HG03066 (cell line): ENCODE results near the gene BSG.

Experiments used
- ATAC-seq: cut with Tn5 transposase; IDR thresholded peaks from one replicate; pipeline ENCODE4 v1.9.1; 2021; ENCODE audit warnings: low read depth; ENCODE audit not compliant: unreplicated experiment

BSG gene

DNA sequence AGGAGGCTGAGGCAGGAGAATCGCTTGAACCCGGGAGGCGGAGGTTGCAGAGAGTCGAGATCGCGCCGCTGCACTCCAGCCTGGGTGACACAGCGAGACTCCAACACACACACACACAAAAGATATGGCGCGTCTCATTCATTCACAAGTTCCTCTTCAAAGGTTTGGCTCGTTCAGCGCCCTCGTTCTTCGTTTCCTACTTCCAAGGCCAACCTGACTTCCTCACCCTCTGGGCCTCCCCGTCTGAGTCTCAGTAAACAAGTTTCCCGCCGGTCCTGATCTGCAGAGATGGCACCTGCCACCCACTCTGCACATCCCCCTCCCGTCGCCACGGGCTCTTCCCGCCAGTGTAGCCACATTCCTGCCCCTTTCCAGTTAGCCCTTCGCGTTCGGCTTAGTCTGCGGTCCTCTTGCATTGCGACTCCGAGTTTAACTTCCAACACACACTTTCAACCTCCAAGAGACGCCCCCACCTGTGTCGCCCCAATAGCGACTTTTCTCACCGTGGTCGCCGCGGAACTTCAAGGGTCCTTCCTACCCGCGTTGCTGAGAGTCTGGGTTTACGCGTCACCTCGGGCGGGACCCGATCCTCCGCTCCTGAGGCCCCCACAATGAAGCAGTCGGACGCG is 1.3 kb upstream of the BSG start:
- no peak for ATAC-seq

DNA sequence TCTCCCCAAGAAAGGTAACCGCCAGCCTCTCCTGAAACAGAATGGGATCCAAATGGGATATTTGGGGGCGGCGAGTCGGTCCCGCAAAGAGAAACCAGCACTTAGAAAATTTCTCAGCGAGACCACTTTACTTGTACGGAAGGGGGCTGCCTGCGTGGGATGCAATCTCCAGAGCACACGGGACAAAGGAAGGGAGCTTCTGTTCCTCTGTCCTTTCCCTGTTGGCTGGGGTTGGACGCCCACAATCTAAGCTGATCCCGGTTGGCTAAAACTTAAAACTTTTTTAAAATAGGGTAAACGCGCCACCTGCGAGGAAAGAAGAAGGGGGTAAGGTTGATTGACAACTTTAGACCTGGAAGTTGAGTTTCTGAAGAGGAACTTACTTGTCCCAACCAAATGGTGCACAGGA is 826 bp upstream of the BSG start:
- no peak for ATAC-seq

DNA sequence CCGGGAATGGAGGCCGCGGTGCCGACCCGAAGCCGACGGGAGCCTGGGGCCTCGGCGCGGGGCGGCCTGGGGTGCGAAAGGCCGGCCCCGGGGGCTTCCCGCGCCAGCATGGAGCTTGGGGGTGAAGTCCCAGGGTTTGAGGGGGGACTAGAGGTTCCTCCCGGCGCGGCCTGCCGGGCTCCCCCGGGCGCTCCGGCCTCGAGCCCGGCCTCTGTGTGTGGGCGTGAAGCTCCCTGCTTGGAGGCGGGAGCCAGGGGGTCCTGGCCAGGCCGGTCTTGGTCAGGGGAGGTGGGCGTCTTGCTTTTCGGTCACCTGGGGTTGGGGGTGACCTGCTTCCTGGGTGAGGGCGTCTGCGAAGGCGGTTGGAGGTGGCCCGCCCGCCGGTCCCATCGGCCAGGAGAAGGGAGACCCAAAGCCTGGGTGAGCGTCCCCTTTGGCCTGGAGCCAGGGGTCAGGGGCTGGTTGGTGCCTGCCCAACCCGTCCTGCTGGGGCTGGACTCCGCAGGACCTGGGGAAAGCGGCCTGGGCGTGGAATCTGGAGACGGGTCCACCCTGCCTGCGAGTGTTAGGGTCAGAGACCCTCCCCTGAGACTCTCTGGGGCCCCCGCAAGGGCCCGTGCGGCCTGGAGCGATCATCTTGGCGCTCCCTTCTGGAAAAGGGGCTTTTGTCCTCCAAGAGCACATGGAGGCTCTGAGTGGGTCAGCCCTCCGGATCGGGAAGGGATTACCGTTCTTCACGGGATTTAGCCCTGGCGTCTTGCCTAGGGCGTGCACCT is 535 bp downstream of the BSG start:
- peak; percentile 5 for ATAC-seq

DNA sequence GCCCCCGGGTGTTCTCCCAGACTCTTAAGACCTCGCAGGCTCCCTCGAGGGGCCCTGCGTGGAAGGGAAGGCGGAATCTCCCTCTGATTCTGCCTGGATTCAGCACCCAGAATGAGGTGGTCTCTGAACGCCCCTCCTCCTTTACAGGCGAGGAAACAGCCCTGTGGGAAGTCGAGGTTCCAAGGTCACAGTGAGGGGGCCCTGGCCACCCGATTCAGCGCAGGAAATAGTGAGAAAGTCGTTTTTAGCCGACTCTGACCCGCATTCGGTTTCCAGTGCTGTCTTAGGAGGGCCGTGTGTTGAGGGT is 1.1 kb downstream of the BSG start:
- ATAC-seq = no peak

DNA sequence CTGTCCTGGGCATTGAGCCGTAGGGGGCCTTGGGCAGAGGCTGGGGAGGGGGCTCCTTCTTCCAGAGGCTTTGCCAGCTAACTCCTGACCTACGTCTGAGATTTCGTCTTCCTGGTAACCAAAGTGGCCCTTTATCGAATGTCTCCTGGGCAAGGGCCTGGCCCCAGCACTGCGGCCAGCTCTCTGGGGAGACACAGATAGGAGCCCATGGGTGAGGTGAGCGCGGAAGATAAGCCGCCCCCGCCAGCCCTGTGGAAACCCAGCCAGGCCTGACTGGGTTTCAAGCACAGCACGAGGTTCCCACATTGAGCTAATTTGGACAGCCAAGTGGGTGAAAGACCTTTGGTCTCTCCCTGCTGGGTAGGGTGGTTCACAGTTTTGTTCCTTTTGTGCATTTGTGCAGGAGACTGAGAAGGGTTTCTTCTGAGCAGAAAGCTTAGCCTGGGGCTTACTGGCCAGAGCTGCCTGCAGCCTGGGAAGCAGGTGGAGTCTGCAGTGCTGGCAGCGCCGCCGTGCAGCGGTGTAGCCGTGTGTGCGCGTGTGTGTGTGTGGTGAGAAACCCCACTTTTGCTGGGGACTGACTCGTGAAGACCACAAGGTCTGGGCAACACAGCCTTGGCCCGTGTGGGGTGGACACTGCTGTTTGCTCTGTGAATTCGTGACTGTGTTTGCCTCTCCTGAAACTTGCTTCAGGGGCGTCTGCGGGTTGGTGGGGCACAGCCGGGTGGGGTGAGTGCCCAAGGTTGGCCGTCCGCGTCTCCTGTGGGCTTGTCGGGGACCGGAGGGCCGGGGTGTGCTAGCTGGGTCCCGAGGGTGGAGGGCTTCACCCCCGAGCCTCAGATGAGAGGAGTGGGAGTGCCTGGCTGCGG is 2.5 kb downstream of the BSG start:
- no peak for ATAC-seq

DNA sequence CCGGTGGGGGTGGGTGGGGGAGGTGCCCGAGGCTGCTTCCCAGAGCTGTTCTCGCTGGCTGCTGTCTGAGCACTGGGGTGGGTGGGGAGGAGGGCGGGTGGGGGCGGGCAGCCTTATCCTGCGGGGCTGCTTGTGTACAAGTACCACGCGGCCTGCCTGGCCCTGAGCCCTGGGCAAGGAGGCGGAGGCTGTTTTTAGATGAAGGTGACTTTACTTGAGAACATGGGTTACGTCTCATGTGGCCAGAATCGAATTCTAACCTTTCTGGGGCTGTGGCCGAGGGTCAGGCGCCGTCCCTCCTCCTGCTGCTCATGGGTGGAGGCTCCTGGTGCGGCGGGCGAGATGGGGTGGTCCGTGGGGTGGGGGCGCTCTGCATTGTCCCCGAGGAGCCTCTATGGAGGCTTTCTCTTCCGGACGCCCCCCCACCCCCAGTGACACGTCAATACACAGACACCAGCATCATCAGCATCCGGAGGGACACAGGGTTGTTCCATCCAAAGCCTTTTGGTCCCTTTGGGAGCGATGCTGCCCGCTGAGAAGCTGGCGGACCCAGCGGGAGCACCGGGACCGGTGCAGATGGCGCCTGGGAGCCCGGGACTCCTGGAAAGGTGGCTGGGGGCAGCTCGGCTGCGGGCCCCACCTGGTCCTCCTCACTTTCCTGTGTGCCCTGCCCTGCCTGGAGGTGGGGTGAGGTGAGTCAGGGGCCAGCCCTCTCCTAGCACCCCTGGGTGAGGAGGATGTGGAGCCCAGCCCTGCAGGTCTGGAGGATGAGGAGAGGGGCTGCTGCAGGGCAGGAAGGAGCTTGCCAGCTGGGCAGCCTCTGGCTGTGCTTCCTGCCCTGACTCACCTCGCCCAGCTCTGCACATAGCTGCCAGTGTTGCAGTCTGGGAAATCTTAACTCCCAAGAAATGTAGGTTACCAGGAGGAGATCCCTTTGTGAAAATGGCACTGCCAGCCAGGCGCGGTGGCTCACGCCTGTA is 3.4 kb downstream of the BSG start:
- ATAC-seq = no peak

DNA sequence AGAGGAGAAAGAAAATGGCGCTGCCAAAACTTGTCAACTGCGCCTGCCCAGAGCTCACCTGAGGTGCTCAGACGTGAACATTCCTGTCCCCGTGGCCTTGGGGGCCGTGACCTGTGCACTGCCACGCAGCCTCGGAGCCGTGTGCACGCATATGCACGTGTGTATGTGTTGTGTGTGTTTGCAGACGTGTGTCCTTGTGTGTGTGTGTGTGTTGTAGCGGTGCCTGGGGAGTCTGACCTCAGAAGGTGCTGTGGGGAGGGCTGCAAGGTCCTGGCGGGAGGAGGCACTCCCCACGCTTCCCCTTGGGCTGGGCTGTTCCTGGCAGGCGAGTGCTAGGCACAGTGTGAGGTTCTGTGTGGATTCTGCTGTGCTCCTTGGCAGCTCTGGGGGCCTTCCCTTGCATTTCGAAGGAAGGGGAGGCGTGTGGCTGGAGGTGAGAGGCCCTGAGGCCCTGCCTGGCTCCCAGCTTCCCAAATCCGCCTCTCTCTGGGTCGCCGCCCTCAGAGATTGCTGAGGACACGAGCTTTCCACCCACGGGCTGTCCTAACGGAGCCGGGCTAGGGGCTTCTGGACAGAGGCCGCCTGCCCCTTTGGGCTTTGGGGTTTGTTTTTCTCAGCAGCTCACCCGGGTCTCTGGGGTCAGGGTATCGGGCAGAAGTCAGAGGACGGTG is 4.5 kb downstream of the BSG start:
- no peak for ATAC-seq

DNA sequence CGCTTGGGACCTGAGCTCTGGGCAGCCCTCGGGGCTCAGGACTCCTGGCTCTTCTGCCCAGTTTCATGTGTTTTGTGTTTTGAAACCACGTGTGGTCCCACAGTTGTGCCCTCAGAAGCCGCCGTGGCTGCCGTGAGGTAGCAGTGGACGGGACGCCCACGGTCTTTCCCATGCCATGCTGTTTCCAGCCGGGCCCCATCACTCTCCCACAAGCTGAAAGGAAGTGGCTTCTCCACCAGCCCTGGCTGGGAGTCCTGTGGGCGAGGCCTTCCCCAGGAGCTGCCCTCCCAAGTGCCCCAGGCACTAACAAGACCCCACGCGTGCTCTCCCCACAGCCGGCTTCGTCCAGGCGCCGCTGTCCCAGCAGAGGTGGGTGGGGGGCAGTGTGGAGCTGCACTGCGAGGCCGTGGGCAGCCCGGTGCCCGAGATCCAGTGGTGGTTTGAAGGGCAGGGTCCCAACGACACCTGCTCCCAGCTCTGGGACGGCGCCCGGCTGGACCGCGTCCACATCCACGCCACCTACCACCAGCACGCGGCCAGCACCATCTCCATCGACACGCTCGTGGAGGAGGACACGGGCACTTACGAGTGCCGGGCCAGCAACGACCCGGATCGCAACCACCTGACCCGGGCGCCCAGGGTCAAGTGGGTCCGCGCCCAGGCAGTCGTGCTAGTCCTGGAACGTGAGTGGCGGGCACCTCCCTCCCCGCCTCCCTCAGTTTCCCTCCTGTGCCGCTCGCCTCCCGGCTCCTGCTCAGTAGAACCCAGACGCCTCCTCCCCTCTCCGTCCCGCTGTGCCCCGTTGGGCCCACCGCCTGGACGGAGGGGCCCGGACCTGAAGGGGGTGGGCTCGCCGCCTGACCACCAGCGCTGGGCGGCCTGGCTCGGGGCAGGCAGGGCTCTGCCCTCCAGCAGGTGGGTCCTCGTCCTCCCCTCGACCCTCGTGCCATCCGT is 5.3 kb downstream of the BSG start:
- ATAC-seq = no peak

DNA sequence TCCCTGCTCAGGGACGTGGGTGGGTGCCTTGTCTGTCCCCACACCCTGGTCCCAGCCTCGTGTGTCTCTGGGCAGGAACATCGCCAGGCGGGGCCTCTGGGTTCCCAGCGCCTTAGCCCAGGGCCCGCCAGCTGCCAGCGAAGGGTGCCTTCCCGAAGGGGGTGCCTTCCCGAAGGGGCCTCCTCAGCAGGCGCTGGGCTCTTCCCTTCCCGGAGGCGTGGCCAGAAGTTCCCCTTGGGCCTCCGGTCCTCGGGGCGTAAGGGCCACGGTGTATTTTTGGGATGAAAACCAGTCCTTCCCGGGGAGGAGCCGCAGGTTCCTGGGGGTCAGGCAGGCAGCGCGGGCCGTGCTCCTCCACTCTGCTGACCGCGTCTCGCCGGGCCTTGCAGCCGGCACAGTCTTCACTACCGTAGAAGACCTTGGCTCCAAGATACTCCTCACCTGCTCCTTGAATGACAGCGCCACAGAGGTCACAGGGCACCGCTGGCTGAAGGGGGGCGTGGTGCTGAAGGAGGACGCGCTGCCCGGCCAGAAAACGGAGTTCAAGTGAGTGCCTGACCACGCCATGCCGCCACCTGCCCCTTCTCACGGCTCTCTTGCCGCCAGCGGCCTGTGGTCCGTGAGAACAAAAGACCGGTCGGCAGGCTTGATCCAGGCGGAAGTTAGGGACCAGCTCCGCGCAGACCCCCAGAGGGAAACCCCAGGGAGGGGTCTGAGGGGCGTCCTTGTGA is 6.9 kb downstream of the BSG start:
- ATAC-seq = no peak

DNA sequence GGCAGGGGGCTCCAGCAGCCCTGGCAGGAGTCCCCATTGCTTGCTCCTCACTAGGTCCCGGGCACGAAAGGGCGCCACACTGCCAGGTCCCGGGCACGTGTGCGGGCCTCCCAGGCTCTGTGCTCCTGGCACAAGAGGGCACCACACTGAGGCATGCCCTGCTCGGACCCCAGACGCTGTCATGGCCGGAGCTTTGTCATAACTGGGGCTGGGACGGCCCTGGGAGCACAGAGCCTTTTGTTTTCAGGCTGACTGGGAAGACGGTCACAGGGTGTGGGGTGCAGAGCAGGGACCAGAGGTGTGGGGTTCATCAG is 7.4 kb downstream of the BSG start:
- no peak for ATAC-seq

DNA sequence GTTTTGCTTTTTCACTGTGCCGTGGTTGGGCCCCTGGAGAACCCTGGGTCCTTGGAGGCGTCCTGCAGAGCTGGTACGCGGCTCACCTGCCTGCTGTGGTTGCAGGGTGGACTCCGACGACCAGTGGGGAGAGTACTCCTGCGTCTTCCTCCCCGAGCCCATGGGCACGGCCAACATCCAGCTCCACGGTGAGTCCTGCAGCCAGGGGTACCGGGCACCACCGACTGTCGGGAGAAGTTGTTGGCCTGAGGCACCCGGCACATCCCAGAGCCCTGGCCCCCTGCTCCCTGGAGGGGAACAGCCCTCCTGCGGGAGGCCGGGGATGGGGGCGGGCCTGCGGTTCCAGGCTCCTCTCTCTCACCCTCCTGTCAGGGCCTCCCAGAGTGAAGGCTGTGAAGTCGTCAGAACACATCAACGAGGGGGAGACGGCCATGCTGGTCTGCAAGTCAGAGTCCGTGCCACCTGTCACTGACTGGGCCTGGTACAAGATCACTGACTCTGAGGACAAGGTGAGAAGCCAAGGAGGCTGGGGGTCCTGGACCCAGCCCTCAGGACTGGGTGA is 8.0 kb downstream of the BSG start:
- no peak for ATAC-seq

DNA sequence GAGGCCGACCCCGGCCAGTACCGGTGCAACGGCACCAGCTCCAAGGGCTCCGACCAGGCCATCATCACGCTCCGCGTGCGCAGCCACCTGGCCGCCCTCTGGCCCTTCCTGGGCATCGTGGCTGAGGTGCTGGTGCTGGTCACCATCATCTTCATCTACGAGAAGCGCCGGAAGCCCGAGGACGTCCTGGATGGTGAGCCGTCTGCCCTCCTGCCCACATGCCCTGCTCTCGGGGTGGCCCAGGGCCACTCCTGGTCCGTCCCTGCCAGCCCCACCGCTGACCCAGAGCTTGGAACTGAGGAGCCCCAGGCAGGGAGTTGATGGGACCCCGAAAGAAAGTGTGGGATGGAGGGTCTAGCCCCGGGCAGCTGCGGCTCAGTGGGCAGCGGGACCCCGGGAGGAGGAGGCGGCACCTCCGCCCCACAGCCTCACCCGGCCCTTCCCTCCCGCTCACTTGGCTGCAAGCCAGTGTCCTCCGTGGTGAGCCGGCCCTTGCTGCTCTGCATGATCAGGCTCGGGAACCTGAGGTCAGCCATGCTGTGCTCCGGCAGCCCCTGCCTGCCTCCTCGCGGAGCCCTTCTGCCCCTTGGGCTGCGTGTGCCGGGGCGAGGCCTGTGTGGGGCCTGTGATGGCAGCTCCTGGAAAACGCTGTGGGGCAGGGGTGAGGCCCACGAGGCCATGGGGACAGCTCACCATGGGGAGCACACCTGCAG is 9.2 kb downstream of the BSG start:
- no peak for ATAC-seq

DNA sequence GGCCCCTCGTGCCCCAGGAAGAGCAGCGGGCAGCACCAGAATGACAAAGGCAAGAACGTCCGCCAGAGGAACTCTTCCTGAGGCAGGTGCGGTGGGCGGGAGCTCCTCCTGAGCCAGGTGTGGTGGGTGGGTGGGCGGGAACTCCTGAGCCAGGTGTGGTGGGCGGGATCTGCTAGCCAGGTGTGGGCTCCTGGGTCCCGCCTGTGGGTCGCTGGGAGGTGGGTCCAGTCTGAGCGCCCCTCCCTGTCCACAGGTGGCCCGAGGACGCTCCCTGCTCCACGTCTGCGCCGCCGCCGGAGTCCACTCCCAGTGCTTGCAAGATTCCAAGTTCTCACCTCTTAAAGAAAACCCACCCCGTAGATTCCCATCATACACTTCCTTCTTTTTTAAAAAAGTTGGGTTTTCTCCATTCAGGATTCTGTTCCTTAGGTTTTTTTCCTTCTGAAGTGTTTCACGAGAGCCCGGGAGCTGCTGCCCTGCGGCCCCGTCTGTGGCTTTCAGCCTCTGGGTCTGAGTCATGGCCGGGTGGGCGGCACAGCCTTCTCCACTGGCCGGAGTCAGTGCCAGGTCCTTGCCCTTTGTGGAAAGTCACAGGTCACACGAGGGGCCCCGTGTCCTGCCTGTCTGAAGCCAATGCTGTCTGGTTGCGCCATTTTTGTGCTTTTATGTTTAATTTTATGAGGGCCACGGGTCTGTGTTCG is 10.3 kb downstream of the BSG start:
- no peak for ATAC-seq

DNA sequence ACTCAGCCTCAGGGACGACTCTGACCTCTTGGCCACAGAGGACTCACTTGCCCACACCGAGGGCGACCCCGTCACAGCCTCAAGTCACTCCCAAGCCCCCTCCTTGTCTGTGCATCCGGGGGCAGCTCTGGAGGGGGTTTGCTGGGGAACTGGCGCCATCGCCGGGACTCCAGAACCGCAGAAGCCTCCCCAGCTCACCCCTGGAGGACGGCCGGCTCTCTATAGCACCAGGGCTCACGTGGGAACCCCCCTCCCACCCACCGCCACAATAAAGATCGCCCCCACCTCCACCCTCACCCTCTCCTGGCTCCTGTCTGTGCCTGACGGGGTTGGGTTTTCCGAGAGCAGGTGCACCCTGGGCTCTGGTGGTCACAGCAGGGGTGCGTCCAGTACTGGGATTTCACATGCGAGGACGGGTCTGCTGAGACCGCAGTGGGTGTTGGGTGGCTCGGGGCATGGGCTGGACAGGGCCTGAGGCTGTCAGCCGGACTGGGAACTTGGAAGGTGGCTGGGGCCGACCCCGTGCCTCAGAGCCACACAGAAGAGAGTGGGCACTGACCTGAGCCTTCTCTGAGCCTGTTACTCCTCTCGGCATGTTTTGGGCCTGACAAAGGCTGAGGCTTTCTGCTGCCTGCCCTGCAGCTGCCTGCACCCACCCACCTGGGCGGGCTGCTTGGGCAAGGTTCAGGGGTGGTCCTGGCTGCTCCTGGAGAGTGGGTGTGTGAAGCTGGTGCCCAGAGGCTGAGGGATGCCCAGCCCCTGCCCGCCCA is 11.0 kb downstream of the BSG start:
- no peak for ATAC-seq

DNA sequence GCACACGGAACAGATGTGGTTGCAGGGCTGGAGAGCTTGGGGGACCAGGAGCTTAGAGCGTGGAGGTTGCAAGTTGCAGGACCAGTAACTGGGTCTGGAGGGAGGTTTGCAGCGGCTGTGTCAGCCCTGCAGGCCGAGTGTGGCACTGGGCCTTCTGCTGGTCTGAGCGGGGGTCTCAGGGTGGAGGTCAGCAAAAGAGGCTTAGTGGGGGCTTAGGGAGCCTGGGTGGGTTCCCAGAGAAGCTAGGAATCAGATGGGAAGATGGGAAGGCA is 11.5 kb downstream of the BSG start:
- no peak for ATAC-seq

DNA sequence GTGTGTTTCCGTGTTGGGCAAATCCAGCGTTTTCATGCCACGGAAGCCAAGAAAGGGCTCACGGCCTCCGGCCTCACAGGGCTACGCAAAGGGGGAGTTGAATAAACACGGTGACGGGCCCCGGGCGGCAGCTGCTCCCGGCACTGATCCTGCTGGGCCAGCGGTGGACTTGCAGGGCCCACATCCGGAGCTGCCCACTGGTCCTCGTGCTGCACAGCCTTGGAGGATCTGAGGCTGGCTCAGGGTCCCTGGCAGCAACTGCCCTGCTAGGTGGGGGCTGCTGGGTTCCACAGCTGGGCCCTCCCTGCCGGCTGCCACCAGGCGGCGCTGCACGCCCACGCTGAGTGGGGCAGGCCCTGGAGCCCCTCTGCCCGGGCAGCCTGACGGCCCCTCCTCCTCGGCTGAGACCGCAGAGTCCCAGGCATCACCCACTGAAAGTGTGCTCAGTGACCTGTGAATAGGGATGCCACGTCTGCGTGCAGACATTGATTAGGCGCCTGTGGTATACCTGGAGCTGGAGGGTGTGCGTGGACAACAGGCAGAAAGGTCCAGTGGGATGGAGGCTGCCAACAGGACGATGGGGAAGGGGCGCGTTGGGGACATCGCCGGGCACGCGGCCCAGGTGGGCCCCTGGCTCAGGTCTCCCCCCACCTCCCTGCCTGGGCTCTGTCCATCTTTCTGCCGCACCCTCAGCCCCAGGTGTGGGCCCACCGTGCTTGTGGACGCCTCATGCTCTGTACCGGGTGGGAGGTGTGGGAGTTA is 12.0 kb downstream of the BSG start:
- no peak for ATAC-seq
